SU-DHL-6 (cell line): ENCODE data around the gene PHF20.

ENCODE experiments used
- CTCF ChIP-seq: fragments of 200-600 bp; sonication (generic); IDR thresholded peaks from one replicate; pipeline ENCODE4 v1.5.1; 2017; ENCODE audit warnings: antibody characterized with exemption, mild to moderate bottlenecking, low read length, moderate library complexity; ENCODE audit not compliant: insufficient read depth, poor library complexity, severe bottlenecking
- EZH2phosphoT487 ChIP-seq: fragments of 200-600 bp; sonication (generic), shearing (Covaris generic); conservative IDR thresholded peaks from 2 replicates; pipeline ENCODE4 v1.6.1; 2018; ENCODE audit warnings: mild to moderate bottlenecking, antibody characterized with exemption, low read length, moderate library complexity, mixed read lengths

- no peak for TF ChIP-seq CTCF
- no peak for TF ChIP-seq EZH2phosphoT487
Observed at GRCh38 chr20:35845561-35845960, 73.7 kb downstream of the PHF20 start.
